SHP77 treated with DMSO at 0.1 percent for 48 hours (cell line): ENCODE data around the gene PARD6G.

Experiments
- DNase-seq: peaks from one replicate; lab custom pipeline; 2025; lab: John Stamatoyannopoulos, UW

The PARD6G gene

DNA sequence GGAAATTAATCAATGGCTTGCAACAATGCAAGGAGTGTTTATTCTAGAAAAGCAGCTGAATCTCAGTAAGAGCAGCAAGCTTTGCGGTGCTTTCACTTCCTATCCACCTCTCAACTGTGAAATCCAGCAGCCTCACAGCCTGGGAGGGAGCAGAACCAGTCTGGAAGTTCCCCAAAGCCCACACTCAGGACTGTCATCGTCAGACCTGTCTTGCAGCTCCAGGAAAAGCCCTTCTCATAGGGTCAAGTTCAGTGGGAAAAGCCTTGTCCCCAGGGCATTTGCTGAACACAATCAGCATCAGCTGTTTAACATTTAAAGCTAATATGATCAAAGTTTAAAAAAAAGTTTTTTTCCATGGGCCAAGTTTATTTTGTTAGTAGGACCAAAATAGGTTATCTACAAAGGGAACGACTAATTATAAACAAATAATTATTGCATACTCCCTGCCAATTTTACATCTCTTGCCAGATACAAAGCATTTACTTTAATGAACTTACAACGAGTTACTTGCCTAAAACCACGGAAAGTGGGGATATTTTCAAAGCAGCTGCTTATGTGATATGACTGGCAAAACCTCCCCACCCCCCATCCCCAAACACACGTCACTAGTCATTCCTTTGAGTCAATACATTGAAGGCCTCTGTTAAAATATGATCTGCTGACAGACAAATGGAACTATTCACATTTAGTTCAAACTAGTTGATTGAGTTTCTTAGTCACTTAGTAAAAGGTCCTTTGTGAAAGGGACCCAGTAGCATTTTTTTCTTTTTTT, 36.8 kb downstream of the PARD6G start:
- no peak for DNase-seq

DNA sequence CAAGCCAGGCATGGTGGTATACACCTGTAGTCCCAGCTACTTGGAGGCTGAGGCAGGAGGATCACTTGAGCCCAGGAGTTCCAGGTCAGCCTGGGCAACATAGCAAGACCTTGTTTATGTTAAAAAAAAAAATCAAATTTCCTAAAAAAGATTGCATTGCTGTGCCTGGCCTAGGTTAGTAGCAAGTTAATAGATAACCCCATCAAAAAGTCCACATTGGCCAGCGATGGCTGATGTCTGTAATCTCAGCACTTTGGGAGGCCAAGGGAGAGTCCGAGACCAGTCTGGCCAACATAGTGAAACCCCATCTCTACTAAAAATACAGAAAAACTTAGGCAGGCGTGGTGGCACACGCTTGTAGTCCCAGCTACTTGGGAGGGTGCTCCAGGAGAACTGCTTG, 38.7 kb downstream of the PARD6G start:
- no peak for DNase-seq

DNA sequence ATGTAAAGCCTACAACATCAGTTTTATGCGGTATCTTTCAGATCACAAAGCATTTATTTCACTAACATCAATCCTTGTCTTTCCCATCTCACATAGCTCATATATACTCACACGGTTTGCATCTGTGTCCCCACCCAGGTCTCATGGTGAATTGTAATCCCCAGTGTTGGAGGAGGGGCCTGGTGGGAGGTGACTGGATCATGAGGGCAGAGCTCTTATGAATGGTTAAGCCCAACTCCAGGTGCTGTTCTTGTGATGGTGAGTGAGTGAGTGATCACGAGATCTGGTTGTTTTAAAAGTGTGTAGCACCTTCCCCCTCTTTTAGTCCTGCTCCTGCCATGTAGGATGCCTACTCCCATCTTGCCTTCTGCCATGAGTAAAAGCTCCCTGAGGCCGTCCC, 42.0 kb downstream of the PARD6G start:
- no peak for DNase-seq

DNA sequence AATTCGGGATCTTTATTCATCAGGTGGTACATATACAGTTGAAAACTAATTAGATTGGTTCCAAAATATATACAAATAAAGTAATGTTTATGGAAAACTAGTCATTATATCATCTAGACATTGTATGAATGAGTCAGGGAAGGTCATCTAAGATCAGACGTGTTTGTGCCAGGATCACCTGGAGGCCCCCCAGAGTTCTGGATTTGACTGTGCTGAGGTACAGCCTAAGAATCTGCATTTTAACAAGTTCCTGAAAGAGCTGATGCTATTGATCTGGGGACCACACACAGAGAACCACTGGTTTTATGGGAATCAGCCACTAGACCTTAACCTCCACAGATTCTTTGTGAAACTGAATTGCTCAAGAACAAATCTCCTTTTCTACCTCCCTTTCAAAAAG, 43.2 kb downstream of the PARD6G start:
- DNase-seq, result no peak

DNA sequence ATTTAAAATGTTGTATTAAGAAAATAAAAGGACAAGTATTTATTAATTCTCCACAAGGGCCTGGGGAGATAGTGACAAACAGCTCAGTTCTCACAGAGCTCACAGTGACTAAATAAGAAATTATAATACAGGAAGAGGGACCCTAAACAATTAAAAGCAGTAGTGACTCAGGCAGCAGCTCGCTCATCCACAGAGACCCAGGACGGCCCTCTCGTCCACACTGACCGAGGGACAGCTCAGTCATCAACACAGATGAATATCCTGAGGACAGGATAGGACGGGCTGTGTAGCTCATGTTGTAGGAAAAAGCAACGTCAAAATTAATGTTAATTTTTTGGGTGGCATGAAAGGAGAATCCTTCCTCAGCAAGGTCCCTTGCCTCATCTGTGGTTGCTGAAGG, 44.1 kb downstream of the PARD6G start:
- no peak for DNase-seq

DNA sequence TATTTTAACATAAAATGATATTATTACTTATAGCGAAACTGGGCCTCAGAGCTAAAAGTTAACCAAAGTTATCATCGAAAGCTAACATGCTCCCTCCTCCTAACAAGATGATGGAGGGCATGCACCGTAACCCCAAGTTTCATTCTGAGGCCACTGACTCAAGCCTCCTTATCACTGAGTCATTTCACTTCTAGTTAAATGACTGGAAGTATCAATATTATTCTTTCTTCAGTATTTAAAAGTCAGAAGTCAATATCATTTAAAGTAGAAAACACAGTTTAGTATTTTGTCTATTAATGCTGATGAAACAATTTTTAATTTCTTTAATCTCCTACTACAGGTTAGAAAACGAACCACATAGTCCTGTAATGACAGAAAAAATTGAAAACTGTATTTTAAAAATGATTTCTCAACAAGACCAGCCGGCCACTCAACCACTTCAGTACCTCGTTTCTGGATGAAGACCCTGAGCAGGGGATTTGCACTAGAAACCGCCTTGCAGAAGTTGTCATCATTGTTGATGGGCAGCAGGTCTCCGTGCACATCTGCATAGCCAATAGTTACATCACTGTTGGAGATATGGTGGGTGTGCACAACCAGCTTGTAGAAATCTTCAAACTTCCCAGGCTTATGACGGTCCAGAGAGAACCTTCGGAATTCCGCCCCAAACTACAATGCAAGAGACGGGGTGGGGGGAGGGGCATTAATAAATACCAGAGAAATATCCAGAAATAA, 44.9 kb downstream of the PARD6G start:
- no peak for DNase-seq

DNA sequence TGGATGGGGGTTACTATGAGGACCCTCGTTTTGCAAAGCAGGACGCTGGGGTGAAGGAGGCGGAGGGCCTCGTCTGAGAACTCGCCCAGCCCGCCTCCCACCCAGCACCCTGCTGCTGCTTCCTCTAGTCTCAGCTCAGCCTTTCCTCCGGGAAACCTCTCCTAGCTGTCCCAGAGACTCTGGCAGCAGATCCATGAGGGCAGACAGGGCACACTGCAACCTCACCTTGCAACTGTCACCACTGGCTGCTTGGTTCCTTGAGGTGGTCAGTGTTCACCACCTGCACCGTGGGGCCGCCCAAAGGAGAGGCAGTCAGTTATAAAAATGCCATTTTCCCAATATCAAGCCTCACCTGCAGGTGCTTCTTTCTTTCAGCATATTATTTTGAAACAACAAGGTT, 45.6 kb downstream of the PARD6G start:
- no peak for DNase-seq

DNA sequence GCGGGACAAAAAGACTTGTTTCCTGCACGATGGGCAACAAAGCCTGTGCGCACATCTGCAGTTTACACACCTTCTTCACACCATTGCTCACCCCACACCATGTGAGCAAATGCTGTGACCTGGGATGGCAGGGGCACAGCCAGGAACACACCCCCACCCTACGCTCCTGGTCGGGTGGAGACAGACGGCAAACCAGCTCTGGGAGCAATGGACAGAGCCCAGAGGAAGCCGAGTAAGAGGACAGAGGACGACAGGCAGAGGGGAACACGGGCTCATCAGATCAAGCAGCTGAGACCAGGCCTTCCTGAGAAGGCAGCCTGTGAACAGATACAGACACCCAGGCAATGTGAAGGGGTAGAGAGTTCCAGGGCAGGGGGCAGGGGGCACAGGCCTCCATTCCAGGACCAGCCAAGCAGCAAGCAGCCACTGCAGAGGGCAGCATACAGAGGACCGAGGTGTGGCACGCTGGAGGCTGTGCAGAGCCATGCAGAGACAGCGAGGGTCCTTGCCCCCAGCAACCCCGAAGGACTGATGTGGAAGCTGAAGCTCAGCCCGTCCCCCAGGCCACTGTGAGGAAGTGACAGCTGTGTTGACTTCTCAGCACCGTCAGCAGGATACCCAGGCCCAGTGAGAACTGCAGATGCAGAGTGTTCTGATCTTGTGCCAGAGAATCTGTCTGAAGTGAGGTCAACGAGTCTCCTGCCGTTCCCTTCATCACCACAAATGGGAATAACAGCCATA, 46.2 kb downstream of the PARD6G start:
- no peak for DNase-seq

DNA sequence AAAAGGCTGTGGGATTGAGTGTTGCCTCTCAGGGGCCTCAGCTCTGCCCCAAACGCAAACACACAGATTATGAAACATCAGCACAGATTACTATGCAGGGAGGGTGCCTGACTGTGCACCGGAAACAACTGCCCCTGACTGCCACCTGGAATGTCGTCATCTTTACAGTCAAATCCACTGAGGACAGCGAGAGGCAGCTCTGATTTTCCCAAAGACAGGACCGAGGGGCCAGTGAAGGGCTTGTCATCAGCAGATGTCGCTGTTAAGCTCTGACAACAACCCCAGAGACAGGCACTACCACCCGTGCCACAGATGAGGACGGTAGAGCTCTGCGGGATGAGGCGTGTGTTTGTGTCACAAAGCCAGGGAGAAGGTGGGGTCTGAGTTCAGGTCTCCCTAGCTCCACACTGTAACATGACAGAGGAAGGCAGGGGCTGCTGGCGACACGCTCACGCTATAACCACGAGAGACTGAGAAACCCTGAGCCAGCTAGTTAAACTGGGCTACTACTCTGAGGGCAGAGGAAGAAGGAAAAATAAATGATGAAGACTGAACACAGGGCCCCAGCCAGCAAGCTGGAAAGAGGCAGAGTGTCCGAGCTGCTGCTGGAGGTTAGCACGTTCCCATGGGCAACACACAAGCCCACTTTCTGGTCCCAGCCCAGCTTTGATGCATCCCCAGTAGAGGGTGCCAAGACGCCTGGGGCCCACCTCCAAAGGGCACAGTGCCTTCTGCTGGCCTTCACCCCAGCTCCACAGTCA, 47.0 kb downstream of the PARD6G start:
- DNase-seq, result peak; percentile 68

DNA sequence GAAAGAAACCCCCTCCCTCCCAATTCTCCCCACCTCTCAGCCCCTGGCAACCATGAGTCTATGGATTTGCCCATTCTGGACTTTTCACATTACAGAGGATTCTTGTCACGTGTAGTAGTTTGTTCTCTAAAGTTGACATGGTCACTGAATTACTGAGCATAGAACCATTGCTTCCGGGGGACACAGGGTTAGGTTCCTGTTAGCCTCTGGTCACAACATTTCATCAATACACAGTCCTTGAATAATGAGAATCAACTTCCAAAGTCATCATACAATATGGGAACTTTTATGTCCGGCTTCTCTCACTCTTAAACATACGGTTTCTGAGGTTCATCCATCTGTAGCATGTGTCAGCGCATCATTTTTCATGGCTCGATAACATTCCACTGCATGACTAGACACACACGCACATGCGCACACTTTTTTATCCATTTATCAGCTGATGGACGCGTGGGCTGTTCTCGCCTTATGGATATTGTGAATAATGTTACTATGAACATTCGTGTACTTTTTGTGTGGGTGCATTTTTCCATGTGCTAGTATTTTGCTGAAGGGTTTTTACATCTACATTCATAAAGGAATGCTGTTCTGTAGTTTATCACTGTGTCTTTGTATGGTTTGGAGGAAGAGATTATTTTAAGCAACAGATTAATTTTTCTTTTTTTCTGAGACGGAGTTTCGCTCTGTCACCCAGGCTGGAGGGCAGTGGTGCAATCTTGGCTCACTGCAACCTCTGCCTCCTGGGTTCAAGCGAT, 48.1 kb downstream of the PARD6G start:
- no peak for DNase-seq

DNA sequence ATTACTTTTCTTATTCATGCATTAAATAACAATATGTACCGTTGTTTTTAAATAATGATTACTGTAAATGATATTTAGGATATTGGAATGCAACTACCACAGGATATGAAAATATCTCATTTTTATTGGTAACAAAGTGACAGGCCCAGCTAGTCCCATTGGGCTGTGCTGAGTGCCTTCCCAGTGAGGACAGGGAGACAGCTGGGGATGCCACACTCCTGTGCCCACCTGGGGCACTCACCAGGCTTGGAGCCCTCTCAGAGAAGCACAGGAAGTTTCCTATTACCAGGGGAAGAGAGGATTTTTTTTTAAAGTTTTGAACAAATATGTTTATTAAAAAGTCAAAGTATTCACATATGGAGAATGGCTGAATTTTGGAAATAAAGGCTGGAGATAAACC, 48.9 kb downstream of the PARD6G start:
- no peak for DNase-seq

DNA sequence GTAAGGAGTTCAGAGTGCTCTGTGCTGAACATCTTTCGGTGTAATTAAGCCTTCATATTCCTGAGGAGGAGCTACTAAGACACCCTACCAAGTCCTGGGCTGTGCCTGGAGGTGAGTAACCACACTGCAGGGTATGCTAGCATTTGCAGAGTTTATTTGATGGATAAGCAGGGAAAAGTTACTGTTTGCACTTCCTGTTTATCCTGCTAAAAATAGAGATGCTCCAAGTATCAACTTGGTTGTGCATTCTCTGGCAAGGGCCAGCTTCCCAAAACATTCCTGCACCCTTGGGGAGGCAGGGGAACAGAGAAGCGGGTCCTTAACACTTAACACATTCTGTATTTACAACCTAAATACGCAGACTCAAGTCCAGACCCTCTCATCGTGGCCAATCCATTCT, 49.8 kb downstream of the PARD6G start:
- DNase-seq, result no peak

DNA sequence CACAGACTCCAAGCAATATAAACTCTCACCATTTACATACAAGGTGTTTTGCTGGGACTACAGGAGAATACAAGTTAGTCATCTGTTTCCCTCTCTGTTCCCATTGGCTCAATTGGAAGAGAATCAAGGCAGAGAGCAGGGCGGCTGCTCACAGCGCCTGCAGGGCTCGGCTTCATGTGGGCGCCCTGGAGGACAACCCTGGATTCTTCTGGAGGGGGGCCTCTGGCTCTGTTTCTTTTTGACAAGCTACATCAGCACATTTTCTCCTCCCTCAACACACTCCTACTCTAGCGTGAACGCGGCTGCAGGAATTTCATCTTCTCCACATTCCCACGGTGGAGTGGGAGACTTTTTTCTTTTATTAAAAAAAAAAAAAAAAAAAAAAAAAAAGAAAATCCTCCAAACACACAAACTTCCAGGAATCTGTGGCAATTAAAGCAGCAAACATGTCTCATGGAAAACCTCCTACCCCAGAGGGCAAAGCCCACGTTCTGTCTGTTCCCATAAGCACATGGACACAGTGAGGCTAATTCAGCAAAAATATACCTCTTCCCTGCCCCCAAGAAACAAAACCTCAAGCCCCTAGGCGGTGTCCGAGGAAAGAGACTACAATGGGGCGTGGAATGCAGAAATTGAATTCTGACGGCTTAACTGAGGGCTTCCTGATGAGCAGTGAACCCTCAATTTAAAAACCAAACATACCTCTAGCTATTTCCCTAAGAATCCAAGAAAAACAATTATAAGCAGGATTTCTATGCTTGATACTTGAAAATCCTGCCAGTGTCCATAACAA, 50.6 kb downstream of the PARD6G start:
- no peak for DNase-seq

DNA sequence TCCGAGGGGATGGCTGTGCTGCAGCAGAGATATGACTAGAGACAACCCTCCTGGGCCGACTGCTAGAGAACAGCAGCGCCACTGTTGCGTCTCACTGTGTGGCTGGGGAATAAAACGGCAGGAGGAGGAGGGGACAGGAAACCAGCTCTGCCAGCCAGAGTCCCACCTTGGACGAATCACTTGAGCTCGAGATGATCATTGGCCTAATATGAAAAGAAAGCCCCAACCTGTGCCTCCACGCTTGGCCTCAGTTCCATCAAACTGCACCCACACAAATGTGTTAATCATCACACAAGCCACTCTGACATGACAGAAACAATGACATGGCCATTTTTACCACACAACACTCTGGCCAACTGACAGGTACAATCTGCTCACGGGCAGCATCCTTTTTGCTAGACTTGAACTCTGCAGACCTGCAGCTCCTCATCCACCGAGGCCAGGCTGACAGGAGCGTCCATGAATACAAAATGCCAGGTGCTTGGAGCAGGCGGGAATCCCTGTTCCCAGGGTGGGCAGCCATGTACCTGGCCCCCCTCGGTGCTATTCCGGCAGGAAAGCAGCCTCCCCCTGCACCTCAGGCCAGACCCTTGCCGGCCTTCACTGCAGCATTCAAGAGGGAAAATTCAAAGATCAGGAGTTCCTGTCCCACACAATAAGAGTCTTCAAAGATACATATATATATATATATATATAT, 52.3 kb downstream of the PARD6G start:
- DNase-seq, result no peak

DNA sequence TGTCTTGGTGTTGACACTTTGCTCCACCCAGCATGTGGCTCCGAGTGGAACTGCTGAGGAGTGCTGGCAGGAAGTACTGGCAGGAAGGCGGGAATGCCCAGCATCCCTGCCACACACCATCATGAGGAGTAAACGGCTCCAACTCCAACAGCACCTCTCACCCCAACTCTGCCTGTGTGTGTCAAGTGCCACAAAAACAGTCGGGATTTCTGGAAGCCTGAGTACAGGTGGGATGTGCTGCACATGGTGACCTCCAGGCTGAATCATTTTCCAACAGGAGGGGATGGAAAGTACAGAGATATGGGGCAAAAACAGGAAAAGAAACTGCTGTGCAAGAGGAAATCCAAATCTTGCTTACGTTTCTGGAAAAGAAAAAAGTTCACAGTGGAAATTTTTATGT, 53.6 kb downstream of the PARD6G start:
- no peak for DNase-seq

DNA sequence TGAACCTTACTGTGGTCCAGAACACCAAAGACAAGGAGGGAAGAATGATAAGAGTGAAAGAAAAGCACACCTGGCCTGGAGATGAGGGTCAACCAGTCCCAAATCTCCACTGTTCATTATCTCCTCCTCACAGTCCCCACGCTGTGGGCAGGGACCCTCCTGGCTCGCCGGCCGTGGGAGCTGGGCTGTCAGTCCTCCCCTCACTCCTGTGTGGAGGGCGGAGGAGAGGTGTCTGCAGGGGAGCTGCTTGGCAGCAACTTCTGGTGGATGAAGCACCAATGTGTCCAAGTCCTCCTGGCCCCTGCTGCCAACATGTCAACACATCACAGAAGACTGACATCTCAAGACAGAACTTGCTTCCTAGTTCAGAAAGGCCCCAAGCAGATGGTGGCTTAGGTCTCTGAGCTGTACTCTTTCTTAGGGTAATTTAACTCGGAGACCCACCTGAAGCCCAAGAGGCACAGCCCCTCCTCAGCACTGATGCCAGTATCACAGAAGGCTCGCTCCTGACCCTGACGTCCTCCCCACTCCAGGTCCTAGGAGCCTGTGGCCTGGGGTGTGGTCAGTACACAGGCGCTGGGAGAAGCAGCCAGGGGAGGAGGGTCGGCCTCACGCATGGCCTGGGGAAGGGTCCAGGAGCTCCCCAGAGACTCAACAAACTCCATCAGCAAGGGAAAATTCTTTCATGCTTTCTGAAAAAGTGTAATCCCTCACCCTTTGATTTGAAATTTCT, 54.5 kb downstream of the PARD6G start:
- DNase-seq, result no peak

DNA sequence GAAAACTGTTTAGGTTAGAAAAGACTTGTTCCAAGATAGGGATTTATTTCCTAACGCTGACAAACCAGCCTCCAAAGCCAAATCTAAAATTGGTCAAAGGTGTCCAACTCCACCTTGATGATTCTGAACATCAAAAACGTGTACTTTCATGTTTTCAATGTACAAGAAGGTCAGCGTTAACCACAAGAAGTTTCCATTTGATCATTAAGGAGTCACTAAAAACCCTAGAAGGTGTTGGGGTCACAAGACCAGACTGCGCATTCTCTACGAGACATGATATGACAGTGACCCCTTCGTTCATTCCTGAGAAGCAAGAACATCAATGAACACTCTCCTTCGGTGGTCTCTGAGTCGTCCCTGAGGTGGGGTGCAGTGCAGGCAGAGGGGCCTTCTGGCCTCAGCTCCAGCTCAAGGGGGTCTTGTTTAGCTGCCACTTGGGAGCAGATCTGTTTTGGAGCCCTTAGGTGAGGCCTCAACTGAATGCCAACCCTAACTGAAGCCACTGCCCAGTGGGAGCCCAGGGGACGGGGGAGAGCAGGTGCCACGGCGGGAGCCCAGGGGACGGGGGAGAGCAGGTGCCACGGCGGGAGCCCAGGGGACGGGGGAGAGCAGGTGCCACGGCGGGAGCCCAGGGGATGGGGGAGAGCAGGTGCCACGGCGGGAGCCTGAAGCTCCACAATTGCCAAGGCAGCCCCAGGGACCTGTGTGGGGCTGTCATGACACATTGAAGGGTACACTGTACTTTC, 55.2 kb downstream of the PARD6G start:
- DNase-seq, result no peak

DNA sequence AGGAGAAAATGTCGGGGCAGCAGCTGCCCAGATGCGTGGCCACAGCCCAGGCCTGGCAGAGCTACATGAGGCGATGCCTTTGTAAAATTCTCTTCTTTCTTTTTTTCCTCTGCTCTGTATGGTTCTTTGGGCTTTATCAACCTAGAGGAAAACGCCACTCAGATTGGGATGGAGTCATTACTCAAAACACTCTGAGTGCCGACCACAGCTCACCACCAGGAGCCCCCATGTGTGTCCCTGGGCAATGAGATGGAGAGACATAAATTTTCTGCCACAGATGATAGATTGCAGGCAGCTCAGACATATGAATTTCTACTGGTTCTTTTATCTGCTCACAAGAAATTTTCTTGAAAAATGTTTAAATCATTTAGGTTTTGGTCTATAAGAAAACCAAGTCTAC, 56.0 kb downstream of the PARD6G start:
- DNase-seq, result no peak

DNA sequence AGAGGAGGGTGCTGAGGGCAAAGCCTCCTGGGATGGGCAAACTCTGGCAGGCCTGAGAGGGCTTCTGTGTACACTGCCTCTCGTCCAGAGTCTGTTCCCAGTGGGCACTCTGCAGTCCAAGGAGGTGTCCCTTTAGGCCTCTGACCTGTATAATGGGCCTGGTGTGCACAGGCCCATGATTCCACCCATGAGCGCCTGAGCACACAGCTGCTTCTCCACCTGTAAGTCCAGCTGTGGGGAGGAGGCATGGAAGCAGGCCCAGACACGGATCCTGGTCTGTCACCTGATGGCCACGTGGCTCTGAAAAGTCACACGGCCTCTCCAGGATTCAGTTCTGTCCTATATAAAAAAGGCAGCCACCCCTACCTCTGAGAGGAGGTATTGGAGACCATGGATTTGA, 57.0 kb downstream of the PARD6G start:
- no peak for DNase-seq
